ENCODE data around the gene ADAMTS13. TPM values are rescaled to one million over a fixed set of nuclear protein-coding genes. Genes with fewer than 3 reads are reported as not detected.

The ADAMTS13 gene
- total and polyA plus RNA-seq, 5 experiments from 2014 or later: 0.10 to 4.0 (median 0.99) TPM

GRCh38 chr9:133415170-133415569, 7.0 kb upstream of the ADAMTS13 start:
- H3K27ac Mint-ChIP-seq: peak overlapping the region in 4 of 10 donors; percentile 41 to 94 (median 56)

GRCh38 chr9:133417541-133418461, 4.4 kb upstream of the ADAMTS13 start, which contains the start of gene REXO4:
REXO4 (minus strand) TSS chr9:133418010; CDS start chr9:133417844, 166 bp downstream.
- H3K4me1 Mint-ChIP-seq: peaks cover 25 to 66% (median 59%) of the 10 kb centered on the region in 4 donors
- POLR2A ChIA-PET: interaction anchor here (0.7 to 3.2 kb wide), 9 partner anchors 16 to 92 kb away, joined by 3 to 7 read pairs (median 3); partner anchors contain the start of genes MED22, RPL7A and SLC2A6
- H3K27ac Mint-ChIP-seq: peak within 1 kb of the TSS; percentile 83 to 96 (median 93)
- peaks cover 0 to under 1% (median 0%) of the 10 kb centered on the region in 5 donors for H3K27me3 Mint-ChIP-seq
- ATAC-seq (peak; percentile 86 to 90), DNase-seq (peak; percentile 65 to 92 (median 83))
- peak within 1 kb of the TSS; percentile 87 to 93 (median 90) for H3K4me3 Mint-ChIP-seq
- peaks cover 0 to 28% (median 2%) of the 10 kb centered on the region in 3 donors for H3K36me3 Mint-ChIP-seq
- H3K9me3 Mint-ChIP-seq: no peaks in the 10 kb centered on the region

More at GRCh38 chr9:133415170-133415569, 7.0 kb upstream of the ADAMTS13 start:
- Mint-ChIP-seq H3K4me3 (peak overlapping the region in 6 of 10 donors; percentile 23 to 92 (median 30)), H3K27me3 (no peaks in the 10 kb centered on the region), H3K4me1 (peaks cover 22 to 60% (median 50%) of the 10 kb centered on the region in 4 donors), H3K36me3 (peaks cover 0 to 53% (median 6%) of the 10 kb centered on the region in 3 donors), H3K9me3 (no peaks in the 10 kb centered on the region)
- POLR2A ChIA-PET: interaction anchor here (0.8 to 3.2 kb wide), 2 partner anchors 12 to 94 kb away, joined by 3 to 7 read pairs; no protein-coding TSS in a partner anchor
- no peak for DNase-seq
- ATAC-seq: no peak

- Mint-ChIP-seq H3K36me3 (peaks cover 0 to 17% (median 0%) of the 10 kb centered on the region in 3 donors), H3K4me3 (peak overlapping the region; percentile 60 to 93 (median 90)), H3K4me1 (peaks cover 25 to 61% (median 53%) of the 10 kb centered on the region in 4 donors), H3K27ac (peak overlapping the region; percentile 20 to 94 (median 90)), H3K9me3 (no peaks in the 10 kb centered on the region), H3K27me3 (peaks cover 0 to 3% (median 0%) of the 10 kb centered on the region in 5 donors)
- no peak for ATAC-seq
- DNase-seq: no peak
- POLR2A ChIA-PET: interaction anchor here (0.9 to 1.4 kb wide), 4 partner anchors 19 to 90 kb away, joined by 3 read pairs; partner anchors contain the start of genes MED22, RPL7A and SLC2A6
Observed at GRCh38 chr9:133419005-133419404, 3.2 kb upstream of the ADAMTS13 start.

- Mint-ChIP-seq H3K27ac (peak overlapping the region in 6 of 10 donors; percentile 0 to 73 (median 54)), H3K4me1 (peaks cover 18 to 47% (median 40%) of the 10 kb centered on the region in 4 donors), H3K9me3 (no peaks in the 10 kb centered on the region), H3K27me3 (peaks cover 0 to 12% (median 4%) of the 10 kb centered on the region in 5 donors), H3K4me3 (peak overlapping the region in 2 of 10 donors; percentile 15 to 34), H3K36me3 (peaks cover 0 to 3% (median 0%) of the 10 kb centered on the region in 3 donors)
- peak in 1 of 10 donors; percentile 6 for DNase-seq
- POLR2A ChIA-PET: interaction anchor here (0.6 kb wide), 1 partner anchor 39 kb away, joined by 3 read pairs; the partner anchor contains the start of gene CACFD1
- ATAC-seq: no peak
Observed at GRCh38 chr9:133420392-133420827, 1.8 kb upstream of the ADAMTS13 start.

GRCh38 chr9:133423216-133423615, 1.0 kb downstream of the ADAMTS13 start:
- POLR2A ChIA-PET: interaction anchor here (0.5 kb wide), 1 partner anchor 77 kb away, joined by 3 read pairs; no protein-coding TSS in a partner anchor
- peak overlapping the region in 1 of 10 donors; percentile 66 for H3K27ac Mint-ChIP-seq
- peaks cover 4 to 37% (median 10%) of the 10 kb centered on the region in 5 donors for H3K27me3 Mint-ChIP-seq
- no peak overlapping the region for H3K4me3 Mint-ChIP-seq
- peaks cover 15 to 27% (median 22%) of the 10 kb centered on the region in 4 donors for H3K4me1 Mint-ChIP-seq
- H3K36me3 Mint-ChIP-seq: no peaks in the 10 kb centered on the region
- no peaks in the 10 kb centered on the region for H3K9me3 Mint-ChIP-seq
- ATAC-seq: no peak
- no peak for DNase-seq

- no peaks in the 10 kb centered on the region for H3K36me3 Mint-ChIP-seq
- no peak for DNase-seq
- POLR2A ChIA-PET: no interaction called here
- no peak overlapping the region for H3K27ac Mint-ChIP-seq
- peak overlapping the region in 1 of 10 donors; percentile 20 for H3K4me3 Mint-ChIP-seq
- peaks cover 4 to 37% (median 10%) of the 10 kb centered on the region in 5 donors for H3K27me3 Mint-ChIP-seq
- no peak for ATAC-seq
- H3K9me3 Mint-ChIP-seq: no peaks in the 10 kb centered on the region
- H3K4me1 Mint-ChIP-seq: peaks cover 8 to 21% (median 14%) of the 10 kb centered on the region in 4 donors
Observed at GRCh38 chr9:133424187-133424586, 2.0 kb downstream of the ADAMTS13 start.

- Mint-ChIP-seq H3K27me3 (peaks cover 7 to 37% (median 11%) of the 10 kb centered on the region in 5 donors), H3K4me3 (peak overlapping the region in 1 of 10 donors; percentile 34), H3K9me3 (no peaks in the 10 kb centered on the region), H3K27ac (peak overlapping the region in 1 of 10 donors; percentile 65), H3K4me1 (peaks cover 5 to 20% (median 14%) of the 10 kb centered on the region in 4 donors), H3K36me3 (no peaks in the 10 kb centered on the region)
- ATAC-seq (no peak), DNase-seq (no peak)
- POLR2A ChIA-PET: no interaction called here
Observed at GRCh38 chr9:133425049-133425632, 3.0 kb downstream of the ADAMTS13 start.

GRCh38 chr9:133426011-133426410, 3.8 kb downstream of the ADAMTS13 start:
- H3K9me3 Mint-ChIP-seq: no peaks in the 10 kb centered on the region
- no peak overlapping the region for H3K4me3 Mint-ChIP-seq
- POLR2A ChIA-PET: no interaction called here
- no peak for ATAC-seq
- peaks cover 5 to 17% (median 13%) of the 10 kb centered on the region in 4 donors for H3K4me1 Mint-ChIP-seq
- peaks cover 7 to 37% (median 13%) of the 10 kb centered on the region in 5 donors for H3K27me3 Mint-ChIP-seq
- H3K27ac Mint-ChIP-seq: no peak overlapping the region
- DNase-seq: no peak
- no peaks in the 10 kb centered on the region for H3K36me3 Mint-ChIP-seq

- Mint-ChIP-seq H3K36me3 (no peaks in the 10 kb centered on the region), H3K4me1 (peaks cover 1 to 10% (median 8%) of the 10 kb centered on the region in 4 donors), H3K27ac (no peak overlapping the region), H3K9me3 (no peaks in the 10 kb centered on the region), H3K4me3 (peak overlapping the region; percentile 31 to 68 (median 51)), H3K27me3 (peaks cover 7 to 37% (median 13%) of the 10 kb centered on the region in 5 donors)
- POLR2A ChIA-PET: no interaction called here
- ATAC-seq: no peak
- no peak for DNase-seq
Observed at GRCh38 chr9:133427658-133428348, 5.6 kb downstream of the ADAMTS13 start.

GRCh38 chr9:133428617-133429101, 6.5 kb downstream of the ADAMTS13 start:
- H3K4me3 Mint-ChIP-seq: peak overlapping the region in 3 of 10 donors; percentile 18 to 80 (median 66)
- peak in 1 of 2 donors; percentile 70 for ATAC-seq

GRCh38 chr9:133429214-133429613, 7.0 kb downstream of the ADAMTS13 start:
- H3K36me3 Mint-ChIP-seq: no peaks in the 10 kb centered on the region
- POLR2A ChIA-PET: no interaction called here
- peak in 1 of 2 donors; percentile 15 for ATAC-seq
- H3K4me3 Mint-ChIP-seq: peak overlapping the region in 2 of 10 donors; percentile 80 to 84
- peaks cover 1 to 10% (median 8%) of the 10 kb centered on the region in 4 donors for H3K4me1 Mint-ChIP-seq
- peaks cover 7 to 37% (median 13%) of the 10 kb centered on the region in 5 donors for H3K27me3 Mint-ChIP-seq
- H3K27ac Mint-ChIP-seq: no peak overlapping the region
- no peak for DNase-seq
- H3K9me3 Mint-ChIP-seq: no peaks in the 10 kb centered on the region

More at GRCh38 chr9:133428617-133429101, 6.5 kb downstream of the ADAMTS13 start:
- POLR2A ChIA-PET: no interaction called here
- peaks cover 7 to 37% (median 13%) of the 10 kb centered on the region in 5 donors for H3K27me3 Mint-ChIP-seq
- H3K27ac Mint-ChIP-seq: no peak overlapping the region
- peaks cover 1 to 10% (median 8%) of the 10 kb centered on the region in 4 donors for H3K4me1 Mint-ChIP-seq
- no peaks in the 10 kb centered on the region for H3K36me3 Mint-ChIP-seq
- no peaks in the 10 kb centered on the region for H3K9me3 Mint-ChIP-seq
- no peak for DNase-seq

Measured in naive thymus-derived CD8-positive, alpha-beta T cell (primary cell).